HCT116 (cell line): ENCODE results near the gene FIP1L1.

Experiments
- CEBPB ChIP-seq: IDR thresholded peaks from 2 replicates; pipeline ENCODE4 v1.6.1; 2012; ENCODE audit warnings: low read depth
- CTCF ChIP-seq, 3 experiments: fragments of 200-600 bp in 1 of 3; sonication (generic) in 1 of 3; IDR thresholded peaks in 2 of 3; conservative IDR thresholded peaks in 1 of 3; 2 replicates each; pipeline ENCODE4 v1.5.1; 2012 to 2017; ENCODE audit warnings: low read depth in 2 of 3, low read length in 2 of 3, antibody characterized with exemption in 1 of 3, borderline replicate concordance in 1 of 3, control low read depth in 1 of 3, mild to moderate bottlenecking in 1 of 3, mixed read lengths in 1 of 3, mixed run types in 1 of 3, moderate library complexity in 1 of 3; ENCODE audit not compliant: insufficient read depth in 1 of 3
- ELF1 ChIP-seq: IDR thresholded peaks from 2 replicates; pipeline ENCODE4 v1.6.1; 2012; ENCODE audit warnings: low read depth, borderline replicate concordance
- EZH2 ChIP-seq: fragments of 200-600 bp; sonication (generic); IDR thresholded peaks from 2 replicates; pipeline ENCODE4 v1.6.1; 2017; ENCODE audit warnings: antibody characterized with exemption, mixed run types
- FOSL1 ChIP-seq: IDR thresholded peaks from 2 replicates; pipeline ENCODE4 v1.6.1; 2012; ENCODE audit warnings: low read depth
- JUND ChIP-seq: IDR thresholded peaks from 2 replicates; pipeline ENCODE4 v1.6.1; 2012
- MAX ChIP-seq: IDR thresholded peaks from 2 replicates; pipeline ENCODE4 v1.6.1; 2012
- POLR2A ChIP-seq: IDR thresholded peaks from 2 replicates; pipeline ENCODE4 v1.7.0; 2011; ENCODE audit warnings: borderline replicate concordance; ENCODE audit not compliant: insufficient read depth, insufficient read length; ENCODE audit errors: extremely low read depth
- POLR2AphosphoS5 ChIP-seq: IDR thresholded peaks from 2 replicates; pipeline ENCODE4 v1.6.1; 2011; ENCODE audit warnings: mild to moderate bottlenecking, low read depth, low read length, moderate library complexity
- RAD21 ChIP-seq: IDR thresholded peaks from 2 replicates; pipeline ENCODE4 v1.6.1; 2012; ENCODE audit warnings: low read depth, mild to moderate bottlenecking
- SIN3A ChIP-seq: IDR thresholded peaks from 2 replicates; pipeline ENCODE4 v1.6.1; 2012; ENCODE audit warnings: low read depth
- SP1 ChIP-seq: IDR thresholded peaks from 2 replicates; pipeline ENCODE4 v1.6.1; 2012; ENCODE audit warnings: low read depth
- YY1 ChIP-seq: IDR thresholded peaks from 2 replicates; pipeline ENCODE4 v1.6.1; 2011; ENCODE audit warnings: low read length, low read depth, moderate library complexity, mild to moderate bottlenecking; ENCODE audit not compliant: insufficient replicate concordance; ENCODE audit errors: extremely low read depth
- ZBTB33 ChIP-seq: IDR thresholded peaks from 2 replicates; pipeline ENCODE4 v1.6.1; 2011; ENCODE audit warnings: mild to moderate bottlenecking, low read length, moderate library complexity; ENCODE audit not compliant: insufficient replicate concordance; ENCODE audit errors: extremely low read depth

GRCh38 chr4:53444954-53445353, 67.5 kb downstream of the FIP1L1 start:
- TF ChIP-seq CTCF (IDR thresholded peaks at IDR 0.05 in 2 of 3, conservative IDR thresholded peaks at IDR 0.05 in 1 of 3; ENCODE audit: borderline replicate concordance in 1 of 3, insufficient read depth in 1 of 3, low read depth in 2 of 3, low read length in 2 of 3) (no peak), ZBTB33 (no peak), POLR2A (no peak), ELF1 (no peak), RAD21 (no peak), POLR2AphosphoS5 (no peak), JUND (no peak), EZH2 (no peak), YY1 (no peak), SIN3A (no peak), SP1 (no peak), CEBPB (no peak), MAX (no peak), FOSL1 (no peak)
